ENCODE measurements around the gene CRYBG1. TPM values are rescaled to one million over a fixed set of nuclear protein-coding genes. Genes with fewer than 3 reads are reported as not detected.

Gene CRYBG1
- total RNA-seq, 1 donor from 2014 or later: 0.06 TPM

- Mint-ChIP-seq H3K9me3 (no peaks in the 10 kb centered on the region), H3K27me3 (ENCODE audit: insufficient read depth, low read depth) (no peaks in the 10 kb centered on the region), H3K27ac (no peak overlapping the region), H3K4me3 (no peak overlapping the region), H3K4me1 (no peaks in the 10 kb centered on the region), H3K36me3 (no peaks in the 10 kb centered on the region)
- H4K20me1 ChIP-seq (ENCODE audit: low read depth): no peaks in the 10 kb centered on the region
- TF ChIP-seq CTCF (IDR thresholded peaks at IDR 0.05) (no peak), EZH2 (IDR thresholded peaks at IDR 0.05) (no peak), EZH2phosphoT487 (IDR thresholded peaks at IDR 0.05) (no peak)
- H3K79me2 ChIP-seq (ENCODE audit: low read depth): no peaks in the 10 kb centered on the region
- no peak overlapping the region for H3K4me2 ChIP-seq
- H3K27me3 ChIP-seq: no peaks in the 10 kb centered on the region
- no peak overlapping the region for H3K4me3 ChIP-seq
- H3K4me1 ChIP-seq: no peaks in the 10 kb centered on the region
- H3K36me3 ChIP-seq: no peaks in the 10 kb centered on the region
- no peak overlapping the region for H3K27ac ChIP-seq
- H3K9ac ChIP-seq: no peak overlapping the region
- no peaks in the 10 kb centered on the region for H3K9me3 ChIP-seq (ENCODE audit: low read depth)
- H3F3A ChIP-seq (ENCODE audit: low read depth): no peaks in the 10 kb centered on the region
- peak overlapping the region; percentile 3 for H2AFZ ChIP-seq (replicated peaks)
- DNase-seq (ENCODE audit: low spot score): no peak
These were observed 110.3 kb downstream of the CRYBG1 start for GRCh38 chr6:106470811-106471210.

GRCh38 chr6:106473812-106474211 lies 113.3 kb downstream of the CRYBG1 start:
- Histone ChIP-seq H3K27me3 (no peaks in the 10 kb centered on the region), H4K20me1 (ENCODE audit: low read depth) (no peaks in the 10 kb centered on the region), H2AFZ (replicated peaks) (no peak overlapping the region), H3K36me3 (no peaks in the 10 kb centered on the region), H3K4me1 (no peaks in the 10 kb centered on the region), H3K27ac (no peak overlapping the region), H3K4me2 (no peak overlapping the region), H3K9me3 (ENCODE audit: low read depth) (no peaks in the 10 kb centered on the region), H3K9ac (no peak overlapping the region), H3K79me2 (ENCODE audit: low read depth) (no peaks in the 10 kb centered on the region), H3K4me3 (no peak overlapping the region), H3F3A (ENCODE audit: low read depth) (no peaks in the 10 kb centered on the region)
- TF ChIP-seq CTCF (IDR thresholded peaks at IDR 0.05) (no peak), EZH2 (IDR thresholded peaks at IDR 0.05) (no peak), EZH2phosphoT487 (IDR thresholded peaks at IDR 0.05) (no peak)
- Mint-ChIP-seq H3K9me3 (no peaks in the 10 kb centered on the region), H3K27ac (no peak overlapping the region), H3K27me3 (ENCODE audit: insufficient read depth, low read depth) (no peaks in the 10 kb centered on the region), H3K4me3 (no peak overlapping the region), H3K4me1 (no peaks in the 10 kb centered on the region), H3K36me3 (no peaks in the 10 kb centered on the region)
- DNase-seq (ENCODE audit: low spot score): no peak

- Mint-ChIP-seq H3K27ac (no peak overlapping the region), H3K9me3 (no peaks in the 10 kb centered on the region)
These were observed 113.9 kb downstream of the CRYBG1 start for GRCh38 chr6:106474466-106474865.

More at GRCh38 chr6:106474466-106474865, 113.9 kb downstream of the CRYBG1 start:
- TF ChIP-seq CTCF (IDR thresholded peaks at IDR 0.05): no peak
- TF ChIP-seq EZH2phosphoT487 (IDR thresholded peaks at IDR 0.05): no peak
- no peak for TF ChIP-seq EZH2 (IDR thresholded peaks at IDR 0.05)
- no peak for DNase-seq (ENCODE audit: low spot score)
- no peaks in the 10 kb centered on the region for H3K36me3 ChIP-seq
- H4K20me1 ChIP-seq (ENCODE audit: low read depth): no peaks in the 10 kb centered on the region
- Mint-ChIP-seq H3K4me1 (no peaks in the 10 kb centered on the region), H3K36me3 (no peaks in the 10 kb centered on the region), H3K27me3 (ENCODE audit: insufficient read depth, low read depth) (no peaks in the 10 kb centered on the region), H3K4me3 (no peak overlapping the region)
- no peaks in the 10 kb centered on the region for H3K4me1 ChIP-seq
- no peak overlapping the region for H3K27ac ChIP-seq
- no peaks in the 10 kb centered on the region for H3K27me3 ChIP-seq
- H3K9me3 ChIP-seq (ENCODE audit: low read depth): no peaks in the 10 kb centered on the region
- H3K9ac ChIP-seq: no peak overlapping the region
- H3F3A ChIP-seq (ENCODE audit: low read depth): no peaks in the 10 kb centered on the region
- H3K4me3 ChIP-seq: no peak overlapping the region
- no peak overlapping the region for H3K4me2 ChIP-seq
- H3K79me2 ChIP-seq (ENCODE audit: low read depth): no peaks in the 10 kb centered on the region
- H2AFZ ChIP-seq (replicated peaks): no peak overlapping the region

Measured in neural progenitor cell (in vitro differentiated cells).